WI38 (cell line): ENCODE data around the gene ZNF780B.

ENCODE experiments used
- H3K4me3 ChIP-seq: 2 replicates; pipeline ENCODE4 v1.5.1; 2011; ENCODE audit warnings: low read depth, mild to moderate bottlenecking, control low read depth, low read length
- CTCF ChIP-seq: IDR thresholded peaks from 2 replicates; pipeline ENCODE4 v1.5.1; 2012; ENCODE audit warnings: low read depth, mild to moderate bottlenecking, control low read depth, low read length

Gene ZNF780B

GRCh38 chr19:39982883-39983282 is 73.1 kb downstream of the ZNF780B start:
- H3K4me3 ChIP-seq, result no peak overlapping the region
- TF ChIP-seq CTCF, result no peak
